B cell (primary cell): ENCODE data around the gene CEACAM20. TPM values are rescaled to one million over a fixed set of nuclear protein-coding genes. Genes with fewer than 3 reads are reported as not detected.
"Not testable (repeated sequence)": the region's sequence is repeated elsewhere in the genome, so short reads cannot be mapped to it uniquely, and the experiment has no call there.

ENCODE experiments used
- ATAC-seq: fragments of 200-7000 bp; cut with Tn5 transposase; one replicate; pipeline ENCODE4 v1.10.0; 2021; ENCODE audit warnings: low read depth, mild to moderate bottlenecking, moderate number of reproducible peaks, moderate library complexity
- CTCF ChIA-PET: fragments of 350-600 bp; sonication (Branson Sonifier 250); formaldehyde crosslinking; loops from one replicate; lab custom pipeline; 2021; ENCODE audit warnings: antibody characterized with exemption, inconsistent platforms; lab: Charles Lee
- POLR2A ChIA-PET: fragments of 350-600 bp; sonication (Branson Sonifier 250); formaldehyde crosslinking; loops from one replicate; lab custom pipeline; 2021; ENCODE audit warnings: antibody characterized with exemption; lab: Charles Lee
- DNase-seq: peaks from one replicate; pipeline ENCODE4 v3.0.0; 2013
- H2AFZ ChIP-seq: 2 replicates; pipeline ENCODE4 v1.6.1; 2012; ENCODE audit warnings: mild to moderate bottlenecking, low read depth, low read length; ENCODE audit not compliant: insufficient read depth, poor library complexity, severe bottlenecking
- H3K27ac ChIP-seq, 2 donors: 1 replicate in 1 of 2; 2 replicates in 1 of 2; pipeline ENCODE4 v1.5.1; 2012 to 2013; ENCODE audit warnings: low read length in 2 of 2, mild to moderate bottlenecking in 2 of 2, moderate library complexity in 1 of 2
- H3K27me3 ChIP-seq, 4 experiments: fragments of 200-600 bp in 1 of 4; sonication (generic) in 1 of 4; replicated peaks in 1 of 4; 1 replicate in 2 of 4; 2 replicates in 2 of 4; pipeline versions ENCODE4 v1.6.1 to v1.7.0; 2013 to 2016; ENCODE audit warnings: low read length in 3 of 4, mild to moderate bottlenecking in 2 of 4, mixed read lengths in 1 of 4, moderate library complexity in 1 of 4; ENCODE audit not compliant: insufficient read depth in 4 of 4, control insufficient read depth in 3 of 4; ENCODE audit errors: control extremely low read depth in 1 of 4
- H3K36me3 ChIP-seq, 2 experiments: replicated peaks in 1 of 2; 1 replicate in 1 of 2; 2 replicates in 1 of 2; pipeline versions ENCODE4 v1.6.1 to v1.7.1; 2013; ENCODE audit warnings: low read length in 1 of 2; ENCODE audit not compliant: insufficient read depth in 2 of 2, control insufficient read depth in 1 of 2; ENCODE audit errors: control extremely low read depth in 1 of 2, extremely low read depth in 1 of 2
- H3K4me1 ChIP-seq, 2 donors: fragments of 200-600 bp in 1 of 2; sonication (generic) in 1 of 2; 1 replicate in 1 of 2; 2 replicates in 1 of 2; pipeline versions ENCODE4 v1.5.1 to v1.6.1; 2013 to 2017; ENCODE audit warnings: low read length in 2 of 2; ENCODE audit not compliant: control insufficient read depth in 2 of 2, insufficient read depth in 2 of 2
- H3K4me2 ChIP-seq: replicated peaks from 2 replicates; pipeline ENCODE3; 2012; ENCODE audit warnings: mild to moderate bottlenecking, low read depth, low read length; ENCODE audit not compliant: poor library complexity, severe bottlenecking
- H3K4me3 ChIP-seq, 5 experiments: fragments of 200-600 bp in 1 of 5; sonication (generic) in 1 of 5; 1 replicate in 3 of 5; 2 replicates in 2 of 5; pipeline versions ENCODE4 v1.5.1 to v1.7.0; 2011 to 2016; ENCODE audit warnings: low read length in 4 of 5, mild to moderate bottlenecking in 4 of 5, low read depth in 2 of 5, control low read depth in 1 of 5, moderate library complexity in 1 of 5; ENCODE audit not compliant: insufficient read depth in 1 of 5; ENCODE audit errors: control extremely low read depth in 1 of 5, extremely low read depth in 1 of 5
- H3K79me2 ChIP-seq: fragments of 200-600 bp; sonication (generic); one replicate; pipeline ENCODE4 v1.6.0; 2016; ENCODE audit warnings: low read length; ENCODE audit not compliant: control insufficient read depth, insufficient read depth
- H3K9ac ChIP-seq: fragments of 200-600 bp; sonication (generic); 2 replicates; pipeline ENCODE4 v1.6.1; 2017; ENCODE audit warnings: mild to moderate bottlenecking, low read length, moderate library complexity
- H3K9me3 ChIP-seq, 3 donors: one replicate each; pipeline versions ENCODE4 v1.6.1 to v1.7.1; 2013; ENCODE audit warnings: low read length in 2 of 3; ENCODE audit not compliant: control insufficient read depth in 2 of 3, insufficient read depth in 1 of 3; ENCODE audit errors: control extremely low read depth in 1 of 3
- H4K20me1 ChIP-seq: 2 replicates; pipeline ENCODE4 v1.6.0; 2012; ENCODE audit warnings: mild to moderate bottlenecking, low read length; ENCODE audit not compliant: insufficient read depth, control insufficient read depth, poor library complexity, severe bottlenecking
- H3K27ac Mint-ChIP-seq: one replicate; pipeline ENCODE4 v1.8.0; 2021; ENCODE audit warnings: mixed read lengths
- H3K27me3 Mint-ChIP-seq: one replicate; pipeline ENCODE4 v1.8.0; 2021; ENCODE audit warnings: mixed read lengths
- H3K4me1 Mint-ChIP-seq: one replicate; pipeline ENCODE4 v1.8.0; 2021; ENCODE audit warnings: mixed read lengths
- H3K4me3 Mint-ChIP-seq: one replicate; pipeline ENCODE4 v1.8.0; 2021; ENCODE audit warnings: mixed read lengths
- H3K9me3 Mint-ChIP-seq: one replicate; pipeline ENCODE4 v1.8.0; 2022; ENCODE audit warnings: mixed read lengths; ENCODE audit not compliant: insufficient read depth
- EZH2 ChIP-seq: IDR thresholded peaks from 2 replicates; pipeline ENCODE4 v1.6.1; 2012; ENCODE audit warnings: borderline replicate concordance, low read depth, mild to moderate bottlenecking, moderate library complexity, low read length; ENCODE audit not compliant: insufficient read depth, poor library complexity, severe bottlenecking
- WGBS: methylation state at CpG from one replicate; pipeline ENCODE4 v1.1.5; 2013; ENCODE audit warnings: missing lambda C conversion rate; ENCODE audit not compliant: insufficient coverage; 5-methylcytosine and 5-hydroxymethylcytosine counted together
- intact Hi-C: fragments of 100-400 bp; cut with micrococcal nuclease; formaldehyde crosslinking; loops from one replicate; pipeline ENCODE4 v1.10.0; 2022
- polyA plus RNA-seq: library from polyadenylated mRNA; depleted of rRNA; stranded (reverse); fragments of >200 nt; gene quantifications from 2 replicates; pipeline ENCODE4 v1.2.3, GENCODE V29; 2012
- total RNA-seq, 2 donors: library from RNA; stranded (reverse); fragments of 120-200 nt in 1 of 2; gene quantifications; 1 replicate in 1 of 2; 2 replicates in 1 of 2; pipeline versions ENCODE4 v1.2.3 to v1.2.4, GENCODE V29; 2013 to 2022
- TF ChIP-seq, protein P1 (sequence below): fragments of 200-600 bp; IDR thresholded peaks from one replicate; pipeline ENCODE4 v1.8.0; 2022; ENCODE audit warnings: antibody characterized with exemption, mild to moderate bottlenecking

CEACAM20 gene
- total and polyA plus RNA-seq, 2 donors (not counting 1 experiment from before 2014, with no cell fraction given): not detected

GRCh38 chr19:44552324-44552723, 22.8 kb upstream of the CEACAM20 start:
- H3K27ac ChIP-seq: no peak overlapping the region
- DNase-seq: peak; percentile 23
- Mint-ChIP-seq H3K4me3 (no peak overlapping the region), H3K27me3 (peaks cover 24% of the 10 kb centered on the region), H3K27ac (no peak overlapping the region), H3K9me3 (peaks cover 11% of the 10 kb centered on the region), H3K4me1 (no peaks in the 10 kb centered on the region)
- no peak overlapping the region for H3K4me3 ChIP-seq
- H3K9ac ChIP-seq: no peak overlapping the region
- intact Hi-C loops: no loop called here
- no peak overlapping the region for H2AFZ ChIP-seq
- CTCF ChIA-PET: no interaction called here
- H3K9me3 ChIP-seq: peaks cover 3 to 26% (median 3%) of the 10 kb centered on the region in 3 donors
- H3K4me2 ChIP-seq: no peak overlapping the region
- no peaks in the 10 kb centered on the region for H3K79me2 ChIP-seq
- TF ChIP-seq, protein P1, sequence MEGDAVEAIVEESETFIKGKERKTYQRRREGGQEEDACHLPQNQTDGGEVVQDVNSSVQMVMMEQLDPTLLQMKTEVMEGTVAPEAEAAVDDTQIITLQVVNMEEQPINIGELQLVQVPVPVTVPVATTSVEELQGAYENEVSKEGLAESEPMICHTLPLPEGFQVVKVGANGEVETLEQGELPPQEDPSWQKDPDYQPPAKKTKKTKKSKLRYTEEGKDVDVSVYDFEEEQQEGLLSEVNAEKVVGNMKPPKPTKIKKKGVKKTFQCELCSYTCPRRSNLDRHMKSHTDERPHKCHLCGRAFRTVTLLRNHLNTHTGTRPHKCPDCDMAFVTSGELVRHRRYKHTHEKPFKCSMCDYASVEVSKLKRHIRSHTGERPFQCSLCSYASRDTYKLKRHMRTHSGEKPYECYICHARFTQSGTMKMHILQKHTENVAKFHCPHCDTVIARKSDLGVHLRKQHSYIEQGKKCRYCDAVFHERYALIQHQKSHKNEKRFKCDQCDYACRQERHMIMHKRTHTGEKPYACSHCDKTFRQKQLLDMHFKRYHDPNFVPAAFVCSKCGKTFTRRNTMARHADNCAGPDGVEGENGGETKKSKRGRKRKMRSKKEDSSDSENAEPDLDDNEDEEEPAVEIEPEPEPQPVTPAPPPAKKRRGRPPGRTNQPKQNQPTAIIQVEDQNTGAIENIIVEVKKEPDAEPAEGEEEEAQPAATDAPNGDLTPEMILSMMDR: no peak
- no peak for TF ChIP-seq EZH2
- peaks cover 0 to 5% (median 0%) of the 10 kb centered on the region in 4 experiments for H3K27me3 ChIP-seq
- no peaks in the 10 kb centered on the region for H3K36me3 ChIP-seq
- WGBS: 13% methylated on average over 5 of the region's 5 CpGs
- no peaks in the 10 kb centered on the region for H3K4me1 ChIP-seq
- ATAC-seq: no peak
- POLR2A ChIA-PET: no interaction called here
- no peaks in the 10 kb centered on the region for H4K20me1 ChIP-seq

DNA sequence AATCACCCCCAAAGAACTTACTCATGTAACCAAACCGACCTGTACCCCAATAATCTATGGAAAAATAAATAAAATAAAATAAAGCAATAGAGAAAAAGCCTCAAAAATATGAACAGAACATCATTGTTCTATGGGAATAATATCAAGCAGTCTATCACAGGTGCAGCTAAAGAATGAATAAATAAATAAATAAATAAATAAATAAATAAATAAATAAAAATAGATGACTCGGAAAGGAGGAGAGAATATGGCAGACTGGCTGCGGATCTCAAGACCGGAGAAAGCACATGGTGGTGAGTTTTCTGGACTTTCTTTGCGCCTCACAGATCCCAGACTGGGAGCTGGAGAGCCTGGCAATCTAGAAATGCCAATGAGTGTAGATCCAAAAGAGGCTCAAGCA, 22.4 kb upstream of the CEACAM20 start:
- TF ChIP-seq, protein P1: no peak
- no peak for TF ChIP-seq EZH2
- no peaks in the 10 kb centered on the region for H3K4me1 Mint-ChIP-seq
- CTCF ChIA-PET: no interaction called here
- Histone ChIP-seq H4K20me1 (no peaks in the 10 kb centered on the region), H3K27ac (no peak overlapping the region), H3K4me1 (no peaks in the 10 kb centered on the region), H3K9me3 (peaks cover 3 to 29% (median 3%) of the 10 kb centered on the region in 3 donors), H3K79me2 (no peaks in the 10 kb centered on the region), H3K9ac (no peak overlapping the region), H3K4me2 (no peak overlapping the region), H3K36me3 (no peaks in the 10 kb centered on the region), H2AFZ (no peak overlapping the region), H3K4me3 (no peak overlapping the region), H3K27me3 (peaks cover 0 to 5% (median 0%) of the 10 kb centered on the region in 4 experiments)
- no peak overlapping the region for H3K27ac Mint-ChIP-seq
- WGBS: 94% methylated on average over 3 of the region's 5 CpGs
- H3K9me3 Mint-ChIP-seq: peaks cover 11% of the 10 kb centered on the region
- ATAC-seq (no peak), DNase-seq (no peak)
- POLR2A ChIA-PET: no interaction called here
- peaks cover 24% of the 10 kb centered on the region for H3K27me3 Mint-ChIP-seq
- H3K4me3 Mint-ChIP-seq: no peak overlapping the region
- intact Hi-C loops: no loop called here

- WGBS: 98% methylated on average over 9 of the region's 37 CpGs
- intact Hi-C loops: not testable (repeated sequence)
- H3K27me3 Mint-ChIP-seq: peaks cover 20% of the 10 kb centered on the region
These were observed 21.5 kb upstream of the CEACAM20 start for GRCh38 chr19:44550976-44551375.

More at GRCh38 chr19:44550976-44551375, 21.5 kb upstream of the CEACAM20 start:
- H3K9ac ChIP-seq, H3K36me3 ChIP-seq, POLR2A ChIA-PET, DNase-seq, H3K27ac ChIP-seq, H3K27ac Mint-ChIP-seq, H3K4me3 ChIP-seq, H2AFZ ChIP-seq, H3K27me3 ChIP-seq, CTCF ChIA-PET, H3K4me1 ChIP-seq, H3K4me3 Mint-ChIP-seq, H3K79me2 ChIP-seq, ATAC-seq, H4K20me1 ChIP-seq, H3K4me2 ChIP-seq, H3K4me1 Mint-ChIP-seq: not testable (repeated sequence)
- H3K9me3 Mint-ChIP-seq: peaks cover 11% of the 10 kb centered on the region
- H3K9me3 ChIP-seq: peaks cover 3 to 29% (median 3%) of the 10 kb centered on the region in 3 donors
